ENCODE data around the gene DCXR. TPM values are rescaled to one million over a fixed set of nuclear protein-coding genes. Genes with fewer than 3 reads are reported as not detected.
A peak's percentile ranks its signal among the peaks of the same experiment; 100 is the strongest.

DCXR gene
- total RNA-seq (2021; ENCODE audit: unreplicated experiment), result 306 TPM
- polyA plus RNA-seq (2012), result 324 and 351 TPM in 2 replicates
- percentile 66 among the genes with signal in this experiment for Bru-seq, nascent RNA
- percentile 87 among the genes with signal in this experiment for BruChase-seq, experiment 1, labeled RNA remaining after a 6-hour chase
- BruChase-seq, experiment 2, labeled RNA remaining after a 2-hour chase, result percentile 83 among the genes with signal in this experiment
- long read RNA-seq, transcript DCXR-216 (5 exons, 631 nt), result minor isoform, 6 of 200 reads
- long read RNA-seq, transcript DCXR-212 (5 exons, 715 nt), result minor isoform, 16 of 200 reads
- long read RNA-seq, transcript DCXR-213 (7 exons, 915 nt), result minor isoform, 5 of 200 reads
- long read RNA-seq, transcript DCXR-201 (8 exons, 887 nt), result major isoform, 74 of 200 reads
- long read RNA-seq, partial matches to known transcripts, result 54 of 200 reads
- long read RNA-seq, other reads (novel, unspliced or antisense), result 41 of 200 reads

- peak within 1 kb of the TSS; percentile 49 for H2AFZ ChIP-seq (ENCODE audit: low read depth, low read length, poor library complexity, severe bottlenecking)
- no peak for TF ChIP-seq CEBPB (IDR thresholded peaks at IDR 0.05; ENCODE audit: low read depth)
- TF ChIP-seq POLR2A (IDR thresholded peaks at IDR 0.05; ENCODE audit: borderline replicate concordance, extremely low read depth, insufficient read depth, insufficient read length), result peak; percentile 88
- TF ChIP-seq EZH2 (IDR thresholded peaks at IDR 0.05), result no peak
- peak; percentile 66 to 91 (median 79) for TF ChIP-seq CTCF (IDR thresholded peaks at IDR 0.05 in 2 of 3, conservative IDR thresholded peaks at IDR 0.05 in 1 of 3; ENCODE audit: borderline replicate concordance in 1 of 3, insufficient read depth in 1 of 3, low read depth in 2 of 3, low read length in 2 of 3)
- peak; percentile 98 for TF ChIP-seq EGR1 (IDR thresholded peaks at IDR 0.05; ENCODE audit: low read depth)
- TF ChIP-seq ZNF274 (IDR thresholded peaks at IDR 0.05; ENCODE audit: low read depth, low read length), result no peak
- peak; percentile 46 for TF ChIP-seq ZBTB33 (IDR thresholded peaks at IDR 0.05; ENCODE audit: extremely low read depth, insufficient replicate concordance, low read length)
- TF ChIP-seq ATF3 (IDR thresholded peaks at IDR 0.05), result no peak
- no peak for TF ChIP-seq FOSL1 (IDR thresholded peaks at IDR 0.05; ENCODE audit: low read depth)
- TF ChIP-seq SRF (IDR thresholded peaks at IDR 0.05; ENCODE audit: low read depth), result no peak
- peak; percentile 97 for TF ChIP-seq MAX (IDR thresholded peaks at IDR 0.05)
- TF ChIP-seq TCF7L2 (IDR thresholded peaks at IDR 0.05; ENCODE audit: borderline replicate concordance, extremely low read depth, insufficient read depth, insufficient read length), result no peak
- no peak for TF ChIP-seq REST (IDR thresholded peaks at IDR 0.05; ENCODE audit: low read depth)
- no peak for TF ChIP-seq CBX3 (IDR thresholded peaks at IDR 0.05; ENCODE audit: low read depth)
- no peak for TF ChIP-seq JUND (IDR thresholded peaks at IDR 0.05)
These were observed at the start of gene DCXR for GRCh38 chr17:82037092-82037888. Gene DCXR (minus strand): TSS chr17:82037697. CDS start chr17:82037682, 15 bp downstream.

More at GRCh38 chr17:82037092-82037888, at the start of gene DCXR:
- no peaks in the 10 kb centered on the region for H4K20me1 ChIP-seq (ENCODE audit: insufficient read depth)
- ChIA-PET CTCF (interaction anchor here (0.7 to 4.8 kb wide), 19 partner anchors 8 to 303 kb away, joined by 3 to 57 read pairs (median 4); partner anchors contain the start of genes CENPX, FASN, GPS1 and LRRC45), RAD21 (ENCODE audit: low non-redundant PET in 1 of 2, low total read pairs in 2 of 2, uncharacterized antibody in 2 of 2, unreplicated experiment in 2 of 2) (interaction anchor here (1.0 to 1.1 kb wide), 2 partner anchors 14 to 78 kb away, joined by 10 to 11 read pairs; partner anchors contain the start of genes CENPX (in 1 of the 2) and LRRC45 (in 1 of the 2)), POLR2A (interaction anchor here (0.5 to 1.5 kb wide), 9 partner anchors 8 to 165 kb away, joined by 3 to 8 read pairs (median 3); partner anchors contain the start of genes CENPX, FASN, LRRC45 and PYCR1)
- peak within 1 kb of the TSS; percentile 92 to 93 for H3K4me3 ChIP-seq (replicated peaks in 1 of 2; ENCODE audit: low read depth in 1 of 2, low read length in 2 of 2)
- H3K9ac ChIP-seq (ENCODE audit: low read length), result peak within 1 kb of the TSS; percentile 94
- H3K27ac ChIP-seq (ENCODE audit: low read depth, low read length), result peak within 1 kb of the TSS; percentile 91
- no peaks in the 10 kb centered on the region for H3K9me2 ChIP-seq (ENCODE audit: insufficient read depth)
- H3K27me3 ChIP-seq (ENCODE audit: insufficient read depth, low read length), result no peaks in the 10 kb centered on the region
- H3K79me2 ChIP-seq (ENCODE audit: insufficient read depth, low read length), result peaks cover 25% of the 10 kb centered on the region; the same call in 1 of the 2 replicates
- ATAC-seq, result peak; percentile 89
- DNase-seq (ENCODE audit: low read depth, low spot score), result peak; percentile 96
- H3K4me2 ChIP-seq (ENCODE audit: low read length), result peak within 1 kb of the TSS; percentile 95
- no peaks in the 10 kb centered on the region for H3K9me3 ChIP-seq (ENCODE audit: control insufficient read depth in 1 of 2, insufficient read depth in 1 of 2, low read depth in 1 of 2, low read length in 2 of 2)
- H3K36me3 ChIP-seq (ENCODE audit: control insufficient read depth in 1 of 2, insufficient read depth in 2 of 2, low read length in 2 of 2), result peaks cover 0 to 12% of the 10 kb centered on the region in 2 experiments; a peak in 1 of 4 replicates
- intact Hi-C loops (cut with micrococcal nuclease), result loop anchor here (2.0 to 10.0 kb wide), 3 partner anchors 62 to 378 kb away; partner anchors contain the start of genes FASN, HEXD and OGFOD3
- H3K4me1 ChIP-seq (ENCODE audit: control insufficient read depth in 1 of 2, insufficient read depth in 2 of 2, low read length in 2 of 2), result peaks cover 18 to 48% of the 10 kb centered on the region in 2 experiments
- no TSS peak for BruUV-seq (replicated peaks)
